HepG2 (cell line): ENCODE data around the gene TBC1D24. TPM values are rescaled to one million over a fixed set of nuclear protein-coding genes. Genes with fewer than 3 reads are reported as not detected.

Source experiments
- FOXK1 ChIP-seq: sonication (generic); formaldehyde crosslinking; IDR thresholded peaks from 2 replicates; pipeline ENCODE4 v1.4.0; 2020; ENCODE audit warnings: low read depth, missing genetic modification reagents, borderline replicate concordance
- FOXO1 ChIP-seq: sonication (generic); formaldehyde crosslinking; IDR thresholded peaks from 2 replicates; pipeline ENCODE4 v1.4.0; 2020; ENCODE audit warnings: missing genetic modification reagents
- FOXP1 ChIP-seq, 2 experiments: fragments of 450-650 bp in 1 of 2; IDR thresholded peaks; 2 replicates each; pipeline ENCODE4 v1.6.1; 2017 to 2018; ENCODE audit warnings: antibody characterized with exemption in 1 of 2
- KLF16 ChIP-seq, 2 experiments: sonication (generic) in 1 of 2; formaldehyde crosslinking in 1 of 2; IDR thresholded peaks; 2 replicates each; pipeline versions ENCODE4 v1.6.1 to v1.8.0; 2016 to 2023; ENCODE audit warnings: missing genetic modification reagents in 2 of 2, missing compliant biosample characterization in 1 of 2
- MZF1 ChIP-seq: sonication (generic); formaldehyde crosslinking; IDR thresholded peaks from 2 replicates; pipeline ENCODE4 v1.8.1; 2023; ENCODE audit warnings: mild to moderate bottlenecking, missing genetic modification reagents, borderline replicate concordance
- RAD51 ChIP-seq: fragments of 450-650 bp; IDR thresholded peaks from 2 replicates; pipeline ENCODE4 v1.6.1; 2016; ENCODE audit warnings: borderline replicate concordance
- SAP130 ChIP-seq: IDR thresholded peaks from 2 replicates; pipeline ENCODE4 v1.6.1; 2016; ENCODE audit warnings: low read depth
- SMAD9 ChIP-seq: sonication (generic); formaldehyde crosslinking; IDR thresholded peaks from 2 replicates; pipeline ENCODE4 v1.5.1; 2020; ENCODE audit warnings: mild to moderate bottlenecking, missing genetic modification reagents
- ZC3H4 ChIP-seq: sonication (generic); formaldehyde crosslinking; IDR thresholded peaks from 2 replicates; pipeline ENCODE4 v1.4.0; 2020; ENCODE audit warnings: missing genetic modification reagents, borderline replicate concordance
- ZNF18 ChIP-seq: sonication (generic); formaldehyde crosslinking; IDR thresholded peaks from 2 replicates; pipeline ENCODE4 v1.8.0; 2022; ENCODE audit warnings: mild to moderate bottlenecking, missing genetic modification reagents; ENCODE audit not compliant: insufficient replicate concordance
- ZNF446 ChIP-seq: sonication (generic); formaldehyde crosslinking; IDR thresholded peaks from 2 replicates; pipeline ENCODE4 v1.5.0; 2020; ENCODE audit warnings: mild to moderate bottlenecking, missing genetic modification reagents
- polyA plus RNA-seq, 8 experiments: library from polyadenylated mRNA; depleted of rRNA in 3 of 8; stranded (reverse) in 7 of 8; unstranded in 1 of 8; fragments of >200 nt; fragmentation: Illumina TruSeq in 4 of 8; extraction: Trizol in 4 of 8; gene quantifications; 2 replicates each; pipeline versions ENCODE4 v1.2.1 to v1.2.3, GENCODE V29; 2011 to 2016; ENCODE audit warnings: low read depth in 4 of 8, missing spikeins in 1 of 8, mixed read lengths in 1 of 8; ENCODE audit not compliant: insufficient read depth in 1 of 8
- total RNA-seq, 5 experiments: library from RNA; depleted of rRNA; stranded (reverse); fragments of >200 nt; fragmentation: Illumina TruSeq; extraction: Trizol; gene quantifications; 2 replicates each; pipeline ENCODE4 v1.2.3, GENCODE V29; 2016; ENCODE audit warnings: low read depth in 1 of 5
- TF ChIP-seq, protein P1 (sequence below): IDR thresholded peaks from 2 replicates; pipeline ENCODE4 v1.6.1; 2016; ENCODE audit warnings: control low read depth

The TBC1D24 gene
- total and polyA plus RNA-seq, 2 of the 13 experiments (the other 11 are each of a cell fraction or from before 2014, with no cell fraction given), result 7.7 to 13.7 TPM

DNA sequence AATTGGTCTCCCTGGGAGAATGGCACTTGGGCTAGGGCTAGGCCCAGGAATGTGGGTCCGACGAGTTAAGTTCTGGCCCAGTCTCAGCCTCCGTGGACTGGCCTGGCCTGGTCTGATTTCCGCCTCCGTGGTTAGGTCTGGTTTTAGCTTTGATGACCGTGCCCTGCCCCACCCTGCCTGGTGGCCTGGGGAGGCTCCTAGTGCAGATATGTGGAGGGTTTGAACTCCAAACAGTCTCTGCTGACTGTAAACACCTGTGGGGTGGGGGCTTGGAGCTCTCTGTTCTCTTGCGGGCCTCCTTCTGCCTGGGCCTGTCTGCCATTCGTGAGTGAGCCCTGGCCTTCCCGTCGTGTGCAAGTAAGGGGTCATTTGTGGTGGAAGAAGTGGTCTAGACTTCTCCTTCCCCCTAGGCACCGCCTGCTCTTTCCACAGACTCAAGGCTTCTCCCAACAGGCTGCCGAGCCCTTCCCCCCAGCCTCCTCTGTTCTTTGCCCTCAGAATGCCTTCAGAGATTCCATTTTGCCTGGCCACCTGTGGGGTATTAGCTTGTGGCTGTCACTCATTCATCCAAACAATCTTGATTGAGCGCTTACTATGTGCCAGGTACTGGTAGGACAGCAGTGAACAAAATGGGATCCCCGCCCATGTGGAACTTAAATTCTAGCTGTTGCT, 40.4 kb downstream of the TBC1D24 start (continued):
- TF ChIP-seq, protein P1, sequence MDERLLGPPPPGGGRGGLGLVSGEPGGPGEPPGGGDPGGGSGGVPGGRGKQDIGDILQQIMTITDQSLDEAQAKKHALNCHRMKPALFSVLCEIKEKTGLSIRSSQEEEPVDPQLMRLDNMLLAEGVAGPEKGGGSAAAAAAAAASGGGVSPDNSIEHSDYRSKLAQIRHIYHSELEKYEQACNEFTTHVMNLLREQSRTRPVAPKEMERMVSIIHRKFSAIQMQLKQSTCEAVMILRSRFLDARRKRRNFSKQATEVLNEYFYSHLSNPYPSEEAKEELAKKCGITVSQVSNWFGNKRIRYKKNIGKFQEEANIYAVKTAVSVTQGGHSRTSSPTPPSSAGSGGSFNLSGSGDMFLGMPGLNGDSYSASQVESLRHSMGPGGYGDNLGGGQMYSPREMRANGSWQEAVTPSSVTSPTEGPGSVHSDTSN (CRISPR knock-in tag), result no peak
- TF ChIP-seq ZNF446 (CRISPR knock-in tag), result 0 out of 2 replicates have a peak, but pooled peaks have one; percentile 30
- TF ChIP-seq RAD51, result no peak
- no peak for TF ChIP-seq FOXP1 (IDR thresholded peaks at IDR 0.05)
- 0 out of 2 replicates have a peak, but pooled peaks have one; percentile 26 for TF ChIP-seq FOXP1 (CRISPR knock-in tag; IDR thresholded peaks at IDR 0.05)
- no peak for TF ChIP-seq ZC3H4
- TF ChIP-seq ZNF18, result no peak
- no peak for TF ChIP-seq SMAD9
- TF ChIP-seq FOXO1, result peak; percentile 21; the same call in 1 of the 2 replicates
- TF ChIP-seq MZF1 (CRISPR knock-in tag), result no peak
- TF ChIP-seq KLF16 (CRISPR knock-in tag; IDR thresholded peaks at IDR 0.05), result no peak
- TF ChIP-seq FOXK1 (CRISPR knock-in tag), result no peak
- TF ChIP-seq SAP130 (CRISPR knock-in tag), result peak; percentile 27
